PC-3 (cell line): ENCODE data around the gene ZC4H2.

Experiments
- EZH2 ChIP-seq: fragments of 300-600 bp; sonication (generic); IDR thresholded peaks from one replicate; pipeline ENCODE4 v1.6.1; 2017; ENCODE audit warnings: antibody characterized with exemption, mild to moderate bottlenecking, low read length; ENCODE audit not compliant: unreplicated experiment
- EZH2phosphoT487 ChIP-seq: fragments of 300-600 bp; sonication (generic); IDR thresholded peaks from 2 replicates; pipeline ENCODE4 v1.6.1; 2018; ENCODE audit warnings: mild to moderate bottlenecking, antibody characterized with exemption, low read length, borderline replicate concordance
- TF ChIP-seq, protein P1 (sequence below): fragments of 300-600 bp; sonication (generic); conservative IDR thresholded peaks from 2 replicates; pipeline ENCODE4 v1.5.1; 2017; ENCODE audit warnings: antibody characterized with exemption, low read depth, mild to moderate bottlenecking, low read length

DNA sequence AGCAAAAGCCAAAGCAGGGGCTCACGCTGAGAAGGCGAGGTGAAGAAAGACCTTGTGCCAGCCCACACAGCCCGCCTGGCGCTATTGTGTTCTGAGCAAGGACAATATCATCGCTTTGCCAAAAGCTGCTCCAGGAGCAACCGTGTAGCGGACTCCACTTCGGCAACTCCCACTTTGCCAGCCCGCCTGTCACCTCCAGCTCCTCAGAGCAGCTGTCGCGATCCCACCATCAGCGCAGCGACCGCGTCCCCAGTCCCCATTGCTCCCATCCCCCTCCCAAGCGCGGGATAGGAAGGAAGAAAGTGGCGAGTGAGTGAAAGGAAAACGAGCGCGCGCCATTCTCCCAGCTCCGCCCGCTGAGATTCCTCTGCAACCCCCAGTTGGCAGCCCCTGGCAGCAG lies 759 bp downstream of the ZC4H2 start:
- TF ChIP-seq, protein P1, sequence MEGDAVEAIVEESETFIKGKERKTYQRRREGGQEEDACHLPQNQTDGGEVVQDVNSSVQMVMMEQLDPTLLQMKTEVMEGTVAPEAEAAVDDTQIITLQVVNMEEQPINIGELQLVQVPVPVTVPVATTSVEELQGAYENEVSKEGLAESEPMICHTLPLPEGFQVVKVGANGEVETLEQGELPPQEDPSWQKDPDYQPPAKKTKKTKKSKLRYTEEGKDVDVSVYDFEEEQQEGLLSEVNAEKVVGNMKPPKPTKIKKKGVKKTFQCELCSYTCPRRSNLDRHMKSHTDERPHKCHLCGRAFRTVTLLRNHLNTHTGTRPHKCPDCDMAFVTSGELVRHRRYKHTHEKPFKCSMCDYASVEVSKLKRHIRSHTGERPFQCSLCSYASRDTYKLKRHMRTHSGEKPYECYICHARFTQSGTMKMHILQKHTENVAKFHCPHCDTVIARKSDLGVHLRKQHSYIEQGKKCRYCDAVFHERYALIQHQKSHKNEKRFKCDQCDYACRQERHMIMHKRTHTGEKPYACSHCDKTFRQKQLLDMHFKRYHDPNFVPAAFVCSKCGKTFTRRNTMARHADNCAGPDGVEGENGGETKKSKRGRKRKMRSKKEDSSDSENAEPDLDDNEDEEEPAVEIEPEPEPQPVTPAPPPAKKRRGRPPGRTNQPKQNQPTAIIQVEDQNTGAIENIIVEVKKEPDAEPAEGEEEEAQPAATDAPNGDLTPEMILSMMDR, result no peak
- TF ChIP-seq EZH2, result no peak
- TF ChIP-seq EZH2phosphoT487, result no peak
